Activated T-helper 17 cell treated with anti-CD3 and anti-CD28 coated beads, Interleukin-2, amount 50 U/mL, for 72 hours (primary cell): ENCODE measurements around the gene SPATA31E1. TPM values are rescaled to one million over a fixed set of nuclear protein-coding genes. Genes with fewer than 3 reads are reported as not detected.

Experiments
- total RNA-seq, 2 donors: library from RNA; stranded (reverse); gene quantifications; one replicate each; pipeline ENCODE4 v1.2.3, GENCODE V29; 2022

Gene SPATA31E1
- total RNA-seq, 2 donors from 2014 or later = not detected

Other genes starting within 250 kb of the SPATA31E1 start
- 10 to 100 TPM; 13.2 to 43.0 TPM for gene CTSL, start 156.8 kb upstream of the SPATA31E1 start, total RNA-seq
- under 1 TPM in 1 of 2 donors, not detected in 1; 0.08 TPM for gene SPATA31C1, start 35.1 kb downstream of the SPATA31E1 start, total RNA-seq
- 1 to 10 TPM; 1.2 to 1.4 TPM for gene CDK20, start 91.7 kb downstream of the SPATA31E1 start, total RNA-seq